Fibroblast of lung (primary cell): ENCODE results near the gene PIK3CD.

Experiments
- CTCF ChIP-seq, 2 donors: IDR thresholded peaks in 1 of 2; conservative IDR thresholded peaks in 1 of 2; 1 replicate in 1 of 2; 2 replicates in 1 of 2; pipeline ENCODE4 v1.5.1; 2011 to 2012; ENCODE audit warnings: low read length in 2 of 2, control low read depth in 1 of 2, inconsistent platforms in 1 of 2, low read depth in 1 of 2, mild to moderate bottlenecking in 1 of 2
- EZH2 ChIP-seq: IDR thresholded peaks from 2 replicates; pipeline ENCODE4 v1.5.1; 2012; ENCODE audit warnings: low read length, control low read depth, mild to moderate bottlenecking; ENCODE audit errors: missing control alignments

GRCh38 chr1:9653210-9653490, 1.6 kb downstream of the PIK3CD start:
- TF ChIP-seq CTCF (conservative IDR thresholded peaks at IDR 0.05 in 1 of 2, IDR thresholded peaks at IDR 0.05 in 1 of 2; ENCODE audit: low read depth in 1 of 2, low read length in 2 of 2) (no peak), EZH2 (peak; percentile 45)
